ENCODE measurements around the gene KCNQ4. TPM values are rescaled to one million over a fixed set of nuclear protein-coding genes. Genes with fewer than 3 reads are reported as not detected.

KCNQ4 gene
- total and polyA plus RNA-seq, 10 of the 15 experiments (the other 5 are each of a cell fraction or from before 2014, with no cell fraction given), result 0.04 to 0.18 (median 0.08) TPM; not detected in 2

- Histone ChIP-seq H3K27me3 (replicated peaks in 1 of 2; ENCODE audit: control insufficient read depth in 2 of 2, insufficient read depth in 2 of 2, low read length in 1 of 2) (peaks cover 4 to 8% of the 10 kb centered on the region in 2 experiments; a peak in 3 of 4 replicates), H3K4me2 (ENCODE audit: control insufficient read depth, insufficient read depth) (no peak overlapping the region), H3K36me3 (ENCODE audit: control insufficient read depth in 2 of 2, insufficient read depth in 2 of 2, low read length in 1 of 2) (no peaks in the 10 kb centered on the region), H3K9me3 (replicated peaks; ENCODE audit: control insufficient read depth, insufficient read depth, low read length) (no peaks in the 10 kb centered on the region), H3K4me3 (no peak overlapping the region), H3K4me1 (ENCODE audit: control insufficient read depth, insufficient read depth, low read length) (peaks cover 4% of the 10 kb centered on the region; the same call in 1 of the 2 replicates), H3K27ac (ENCODE audit: control insufficient read depth, insufficient read depth) (no peak overlapping the region), H3K79me2 (ENCODE audit: control insufficient read depth, insufficient read depth, low read length) (no peaks in the 10 kb centered on the region), H4K20me1 (ENCODE audit: control insufficient read depth, insufficient read depth) (no peaks in the 10 kb centered on the region), H3K9ac (ENCODE audit: control insufficient read depth, insufficient read depth, low read length) (no peak overlapping the region), H2AFZ (ENCODE audit: control insufficient read depth, low read depth, low read length) (no peak overlapping the region)
- FAIRE-seq, result no peak
- RAD21 ChIA-PET (ENCODE audit: unreplicated experiment), result no interaction called here
- WGBS (ENCODE audit: insufficient coverage, insufficient replicate concordance, low lambda C conversion rate, missing lambda C conversion rate), result 48% methylated on average over 9 of the region's 9 CpGs
- SMC1A ChIA-PET (ENCODE audit: uncharacterized antibody, unreplicated experiment), result interaction anchor here (0.6 to 1.5 kb wide), 4 partner anchors 9 to 53 kb away, joined by 3 to 5 read pairs (median 4); no protein-coding TSS in a partner anchor
- intact Hi-C loops (cut with micrococcal nuclease; ENCODE audit: unreplicated experiment), result no loop called here
- POLR2A ChIA-PET, result interaction anchor here (1.4 kb wide), 1 partner anchor 12 kb away, joined by 3 read pairs; no protein-coding TSS in a partner anchor
- ATAC-seq, result no peak
- CTCF ChIA-PET, result interaction anchor here (1.8 to 1.9 kb wide), 2 partner anchors 12 to 166 kb away, joined by 4 to 7 read pairs; no protein-coding TSS in a partner anchor
- BruUV-seq (replicated peaks), result no TSS peak
- no peak for DNase-seq (ENCODE audit: low read depth, low spot score)
- in situ Hi-C loops (cut with MboI), result no loop called here
- no peak for TF ChIP-seq ZZZ3 (IDR thresholded peaks at IDR 0.05; ENCODE audit: control insufficient read depth, insufficient read length, low read depth)
- TF ChIP-seq, protein P1, sequence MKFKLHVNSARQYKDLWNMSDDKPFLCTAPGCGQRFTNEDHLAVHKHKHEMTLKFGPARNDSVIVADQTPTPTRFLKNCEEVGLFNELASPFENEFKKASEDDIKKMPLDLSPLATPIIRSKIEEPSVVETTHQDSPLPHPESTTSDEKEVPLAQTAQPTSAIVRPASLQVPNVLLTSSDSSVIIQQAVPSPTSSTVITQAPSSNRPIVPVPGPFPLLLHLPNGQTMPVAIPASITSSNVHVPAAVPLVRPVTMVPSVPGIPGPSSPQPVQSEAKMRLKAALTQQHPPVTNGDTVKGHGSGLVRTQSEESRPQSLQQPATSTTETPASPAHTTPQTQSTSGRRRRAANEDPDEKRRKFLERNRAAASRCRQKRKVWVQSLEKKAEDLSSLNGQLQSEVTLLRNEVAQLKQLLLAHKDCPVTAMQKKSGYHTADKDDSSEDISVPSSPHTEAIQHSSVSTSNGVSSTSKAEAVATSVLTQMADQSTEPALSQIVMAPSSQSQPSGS (IDR thresholded peaks at IDR 0.05; ENCODE audit: low read length), result no peak
- no peak for TF ChIP-seq IKZF1 (conservative IDR thresholded peaks at IDR 0.05)
- TF ChIP-seq STAT1 (conservative IDR thresholded peaks at IDR 0.05), result no peak
- no peak for TF ChIP-seq NR2C1 (IDR thresholded peaks at IDR 0.05)
- no peak for TF ChIP-seq RB1 (IDR thresholded peaks at IDR 0.05; ENCODE audit: borderline replicate concordance)
- no peak for TF ChIP-seq ATF7 (IDR thresholded peaks at IDR 0.05; ENCODE audit: low read depth)
- no peak for TF ChIP-seq MYC (IDR thresholded peaks at IDR 0.05; ENCODE audit: insufficient read depth, insufficient read length, insufficient replicate concordance, low read length, severe bottlenecking)
- TF ChIP-seq EP300 (IDR thresholded peaks at IDR 0.05; ENCODE audit: borderline replicate concordance in 1 of 2, control insufficient read depth in 1 of 2, low read depth in 2 of 2, low read length in 2 of 2), result no peak
- no peak for TF ChIP-seq ZBED1 (IDR thresholded peaks at IDR 0.05; ENCODE audit: borderline replicate concordance)
- no peak for TF ChIP-seq WRNIP1 (IDR thresholded peaks at IDR 0.05; ENCODE audit: borderline replicate concordance, low read depth, low read length)
- no peak for TF ChIP-seq USF2 (IDR thresholded peaks at IDR 0.05; ENCODE audit: borderline replicate concordance, low read depth, low read length)
- TF ChIP-seq, protein P2, sequence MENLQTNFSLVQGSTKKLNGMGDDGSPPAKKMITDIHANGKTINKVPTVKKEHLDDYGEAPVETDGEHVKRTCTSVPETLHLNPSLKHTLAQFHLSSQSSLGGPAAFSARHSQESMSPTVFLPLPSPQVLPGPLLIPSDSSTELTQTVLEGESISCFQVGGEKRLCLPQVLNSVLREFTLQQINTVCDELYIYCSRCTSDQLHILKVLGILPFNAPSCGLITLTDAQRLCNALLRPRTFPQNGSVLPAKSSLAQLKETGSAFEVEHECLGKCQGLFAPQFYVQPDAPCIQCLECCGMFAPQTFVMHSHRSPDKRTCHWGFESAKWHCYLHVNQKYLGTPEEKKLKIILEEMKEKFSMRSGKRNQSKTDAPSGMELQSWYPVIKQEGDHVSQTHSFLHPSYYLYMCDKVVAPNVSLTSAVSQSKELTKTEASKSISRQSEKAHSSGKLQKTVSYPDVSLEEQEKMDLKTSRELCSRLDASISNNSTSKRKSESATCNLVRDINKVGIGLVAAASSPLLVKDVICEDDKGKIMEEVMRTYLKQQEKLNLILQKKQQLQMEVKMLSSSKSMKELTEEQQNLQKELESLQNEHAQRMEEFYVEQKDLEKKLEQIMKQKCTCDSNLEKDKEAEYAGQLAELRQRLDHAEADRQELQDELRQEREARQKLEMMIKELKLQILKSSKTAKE (IDR thresholded peaks at IDR 0.05; ENCODE audit: low read depth, poor library complexity, severe bottlenecking), result no peak
- no peak for TF ChIP-seq BACH1 (IDR thresholded peaks at IDR 0.05; ENCODE audit: borderline replicate concordance)
- TF ChIP-seq, protein P3, sequence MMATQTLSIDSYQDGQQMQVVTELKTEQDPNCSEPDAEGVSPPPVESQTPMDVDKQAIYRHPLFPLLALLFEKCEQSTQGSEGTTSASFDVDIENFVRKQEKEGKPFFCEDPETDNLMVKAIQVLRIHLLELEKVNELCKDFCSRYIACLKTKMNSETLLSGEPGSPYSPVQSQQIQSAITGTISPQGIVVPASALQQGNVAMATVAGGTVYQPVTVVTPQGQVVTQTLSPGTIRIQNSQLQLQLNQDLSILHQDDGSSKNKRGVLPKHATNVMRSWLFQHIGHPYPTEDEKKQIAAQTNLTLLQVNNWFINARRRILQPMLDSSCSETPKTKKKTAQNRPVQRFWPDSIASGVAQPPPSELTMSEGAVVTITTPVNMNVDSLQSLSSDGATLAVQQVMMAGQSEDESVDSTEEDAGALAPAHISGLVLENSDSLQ (IDR thresholded peaks at IDR 0.05), result no peak
- TF ChIP-seq SRF (IDR thresholded peaks at IDR 0.05; ENCODE audit: low read depth in 2 of 2, low read length in 2 of 2), result no peak
Measured at GRCh38 chr1:40786171-40786994, 2.8 kb downstream of the KCNQ4 start.

Measured in GM12878 (cell line).